Breast epithelium (tissue), 3 donors: ENCODE results near the gene STARD7.

Experiments used
- POLR2A ChIP-seq: fragments of 450-650 bp; IDR thresholded peaks from one replicate; pipeline ENCODE4 v1.6.1; 2016; ENCODE audit warnings: antibody characterized with exemption, mild to moderate bottlenecking, moderate library complexity
- POLR2AphosphoS5 ChIP-seq, 3 donors: sonication (generic); formaldehyde crosslinking; IDR thresholded peaks; one replicate each; pipeline ENCODE4 v1.6.1; 2017; ENCODE audit warnings: antibody characterized with exemption in 3 of 3
- TF ChIP-seq, protein P1 (sequence below), 3 donors: fragments of 450-650 bp; IDR thresholded peaks; one replicate each; pipeline ENCODE4 v1.5.1; 2016 to 2017; ENCODE audit warnings: antibody characterized with exemption in 3 of 3, mild to moderate bottlenecking in 3 of 3, moderate library complexity in 3 of 3

DNA sequence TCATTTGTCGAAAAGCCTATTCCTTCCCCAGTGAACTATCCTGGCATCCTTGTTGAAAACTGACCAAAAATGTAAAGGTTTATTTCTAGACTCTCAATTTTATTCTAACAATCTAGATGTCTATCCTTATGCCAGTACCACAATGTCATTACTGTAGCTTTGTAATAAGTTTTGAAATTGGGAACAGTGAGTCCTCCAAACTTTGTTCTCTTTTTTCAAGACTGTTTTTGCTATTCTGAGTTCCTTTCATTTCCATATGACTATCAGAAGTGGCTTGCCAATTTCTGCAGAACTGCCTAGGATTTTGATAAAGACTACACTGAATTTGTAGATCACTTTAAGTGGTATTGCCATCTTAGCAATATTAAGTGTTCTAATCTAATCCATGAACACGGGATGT is 9.7 kb downstream of the STARD7 start:
- TF ChIP-seq POLR2A (no peak), POLR2AphosphoS5 (IDR thresholded peaks at IDR 0.05) (no peak)
- TF ChIP-seq, protein P1, sequence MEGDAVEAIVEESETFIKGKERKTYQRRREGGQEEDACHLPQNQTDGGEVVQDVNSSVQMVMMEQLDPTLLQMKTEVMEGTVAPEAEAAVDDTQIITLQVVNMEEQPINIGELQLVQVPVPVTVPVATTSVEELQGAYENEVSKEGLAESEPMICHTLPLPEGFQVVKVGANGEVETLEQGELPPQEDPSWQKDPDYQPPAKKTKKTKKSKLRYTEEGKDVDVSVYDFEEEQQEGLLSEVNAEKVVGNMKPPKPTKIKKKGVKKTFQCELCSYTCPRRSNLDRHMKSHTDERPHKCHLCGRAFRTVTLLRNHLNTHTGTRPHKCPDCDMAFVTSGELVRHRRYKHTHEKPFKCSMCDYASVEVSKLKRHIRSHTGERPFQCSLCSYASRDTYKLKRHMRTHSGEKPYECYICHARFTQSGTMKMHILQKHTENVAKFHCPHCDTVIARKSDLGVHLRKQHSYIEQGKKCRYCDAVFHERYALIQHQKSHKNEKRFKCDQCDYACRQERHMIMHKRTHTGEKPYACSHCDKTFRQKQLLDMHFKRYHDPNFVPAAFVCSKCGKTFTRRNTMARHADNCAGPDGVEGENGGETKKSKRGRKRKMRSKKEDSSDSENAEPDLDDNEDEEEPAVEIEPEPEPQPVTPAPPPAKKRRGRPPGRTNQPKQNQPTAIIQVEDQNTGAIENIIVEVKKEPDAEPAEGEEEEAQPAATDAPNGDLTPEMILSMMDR (IDR thresholded peaks at IDR 0.05): no peak
